Occipital lobe (tissue), 2 donors: ENCODE data around the gene KLHL29. TPM values are rescaled to one million over a fixed set of nuclear protein-coding genes. Genes with fewer than 3 reads are reported as not detected.

Experiments used
- DNase-seq: peaks from one replicate; lab custom pipeline; 2025; lab: John Stamatoyannopoulos, UW
- total RNA-seq: library from RNA; depleted of rRNA; stranded (reverse); fragments of >200 nt; gene quantifications from one replicate; pipeline ENCODE4 v1.2.3, GENCODE V29; 2014

The KLHL29 gene
- total RNA-seq, 1 donor from 2014 or later, result 8.4 TPM

- no peak for DNase-seq
Measured at GRCh38 chr2:23548143-23548769, 163.3 kb downstream of the KLHL29 start.

- DNase-seq, result no peak
Measured at GRCh38 chr2:23549051-23549450, 164.1 kb downstream of the KLHL29 start.

GRCh38 chr2:23549821-23550530, 165.0 kb downstream of the KLHL29 start:
- no peak for DNase-seq

- DNase-seq, result no peak
Measured at GRCh38 chr2:23550553-23550952, 165.6 kb downstream of the KLHL29 start.

GRCh38 chr2:23551875-23552274, 166.9 kb downstream of the KLHL29 start:
- no peak for DNase-seq

GRCh38 chr2:23553561-23553960, 168.6 kb downstream of the KLHL29 start:
- DNase-seq, result no peak

- DNase-seq, result no peak
Measured at GRCh38 chr2:23554054-23554697, 169.2 kb downstream of the KLHL29 start.

- DNase-seq, result no peak
Measured at GRCh38 chr2:23555944-23556343, 171.0 kb downstream of the KLHL29 start.

- DNase-seq, result no peak
Measured at GRCh38 chr2:23556929-23557328, 171.9 kb downstream of the KLHL29 start.

GRCh38 chr2:23557455-23557854, 172.5 kb downstream of the KLHL29 start:
- DNase-seq, result no peak

GRCh38 chr2:23559561-23560239, 174.7 kb downstream of the KLHL29 start:
- DNase-seq, result no peak

GRCh38 chr2:23561088-23561487, 176.1 kb downstream of the KLHL29 start:
- no peak for DNase-seq

GRCh38 chr2:23561544-23561943, 176.6 kb downstream of the KLHL29 start:
- DNase-seq, result no peak

- no peak for DNase-seq
Measured at GRCh38 chr2:23562143-23562542, 177.2 kb downstream of the KLHL29 start.

- no peak for DNase-seq
Measured at GRCh38 chr2:23563151-23563550, 178.2 kb downstream of the KLHL29 start.

GRCh38 chr2:23563673-23564614, 179.0 kb downstream of the KLHL29 start:
- no peak for DNase-seq

GRCh38 chr2:23564615-23564960, 179.6 kb downstream of the KLHL29 start:
- DNase-seq, result no peak

- no peak for DNase-seq
Measured at GRCh38 chr2:23565374-23565773, 180.4 kb downstream of the KLHL29 start.

GRCh38 chr2:23565814-23566213, 180.8 kb downstream of the KLHL29 start:
- no peak for DNase-seq

- DNase-seq, result no peak
Measured at GRCh38 chr2:23566241-23567142, 181.5 kb downstream of the KLHL29 start.
